Astrocyte (in vitro differentiated cells and primary cell): ENCODE data around the gene TRPM2. TPM values are rescaled to one million over a fixed set of nuclear protein-coding genes. Genes with fewer than 3 reads are reported as not detected.

ENCODE experiments used
- DNase-seq: peaks from one replicate; pipeline ENCODE4 v3.0.0-alpha.2; 2010; ENCODE audit warnings: low read depth
- FAIRE-seq: peaks from 2 replicates; lab custom pipeline; 2011; peaks lifted over from hg19 to GRCh38; lab: Jason Lieb, UNC
- H2AFZ ChIP-seq: 2 replicates; pipeline ENCODE4 v1.6.0; 2012; ENCODE audit warnings: low read depth, low read length, inconsistent platforms
- H3K27ac ChIP-seq: 2 replicates; pipeline ENCODE4 v1.5.1; 2011; ENCODE audit warnings: low read depth, low read length, inconsistent platforms
- H3K27me3 ChIP-seq: 2 replicates; pipeline ENCODE4 v1.6.0; 2011; ENCODE audit warnings: low read length, inconsistent platforms; ENCODE audit not compliant: insufficient read depth
- H3K36me3 ChIP-seq: 2 replicates; pipeline ENCODE4 v1.5.1; 2011; ENCODE audit warnings: low read length, inconsistent platforms; ENCODE audit not compliant: insufficient read depth
- H3K4me1 ChIP-seq: 2 replicates; pipeline ENCODE4 v1.5.1; 2011; ENCODE audit warnings: low read length, inconsistent platforms; ENCODE audit not compliant: insufficient read depth
- H3K4me2 ChIP-seq: 2 replicates; pipeline ENCODE4 v1.6.0; 2012; ENCODE audit warnings: low read length, inconsistent platforms
- H3K4me3 ChIP-seq: 2 replicates; pipeline ENCODE4 v1.5.1; 2011; ENCODE audit warnings: low read depth, mild to moderate bottlenecking, low read length, inconsistent platforms; ENCODE audit not compliant: insufficient read depth
- H3K79me2 ChIP-seq: 2 replicates; pipeline ENCODE4 v1.6.0; 2012; ENCODE audit warnings: mild to moderate bottlenecking, low read length, inconsistent platforms; ENCODE audit not compliant: insufficient read depth
- H3K9ac ChIP-seq: 2 replicates; pipeline ENCODE4 v1.6.0; 2012; ENCODE audit warnings: mild to moderate bottlenecking, low read length, inconsistent platforms
- H3K9me3 ChIP-seq: 2 replicates; pipeline ENCODE4 v1.5.1; 2012; ENCODE audit warnings: low read depth, mild to moderate bottlenecking, low read length, inconsistent platforms; ENCODE audit not compliant: insufficient read depth
- H4K20me1 ChIP-seq: 2 replicates; pipeline ENCODE4 v1.6.0; 2012; ENCODE audit warnings: low read length, inconsistent platforms; ENCODE audit not compliant: insufficient read depth
- H3K27ac Mint-ChIP-seq: one replicate; pipeline ENCODE4 v1.8.0; 2021; ENCODE audit warnings: mild to moderate bottlenecking, mixed read lengths; ENCODE audit not compliant: unreplicated experiment
- H3K27me3 Mint-ChIP-seq: one replicate; pipeline ENCODE4 v1.8.0; 2021; ENCODE audit warnings: low read depth, mixed read lengths; ENCODE audit not compliant: unreplicated experiment
- H3K36me3 Mint-ChIP-seq: one replicate; pipeline ENCODE4 v1.8.0; 2021; ENCODE audit warnings: low read depth, mixed read lengths; ENCODE audit not compliant: unreplicated experiment
- H3K4me1 Mint-ChIP-seq: one replicate; pipeline ENCODE4 v1.8.0; 2021; ENCODE audit warnings: low read depth, mixed read lengths; ENCODE audit not compliant: unreplicated experiment
- H3K4me3 Mint-ChIP-seq: one replicate; pipeline ENCODE4 v1.8.0; 2021; ENCODE audit warnings: mild to moderate bottlenecking, moderate library complexity, mixed read lengths; ENCODE audit not compliant: unreplicated experiment
- H3K9me3 Mint-ChIP-seq: one replicate; pipeline ENCODE4 v1.8.0; 2021; ENCODE audit warnings: mild to moderate bottlenecking, mixed read lengths; ENCODE audit not compliant: unreplicated experiment
- CTCF ChIP-seq: IDR thresholded peaks from 2 replicates; pipeline ENCODE4 v1.5.1; 2011; ENCODE audit warnings: low read depth, mild to moderate bottlenecking, inconsistent platforms, low read length, moderate library complexity; ENCODE audit not compliant: insufficient read depth
- EZH2 ChIP-seq: IDR thresholded peaks from 2 replicates; pipeline ENCODE4 v1.6.1; 2012; ENCODE audit warnings: mild to moderate bottlenecking, low read length, inconsistent platforms; ENCODE audit not compliant: insufficient read depth
- total RNA-seq: library from RNA; stranded (reverse); gene quantifications from 2 replicates; pipeline ENCODE4 v1.2.1, GENCODE V29; 2021

The TRPM2 gene
- total RNA-seq, 1 donor from 2014 or later = 0.79 TPM

GRCh38 chr21:44335266-44336059, 18.0 kb upstream of the TRPM2 start:
- Histone ChIP-seq H3K27ac (no peak overlapping the region), H3K4me2 (no peak overlapping the region), H3K36me3 (no peaks in the 10 kb centered on the region), H3K4me3 (no peak overlapping the region), H2AFZ (no peak overlapping the region), H3K4me1 (peaks cover 14% of the 10 kb centered on the region), H3K9me3 (no peaks in the 10 kb centered on the region), H3K79me2 (no peaks in the 10 kb centered on the region), H4K20me1 (no peaks in the 10 kb centered on the region), H3K9ac (no peak overlapping the region), H3K27me3 (no peaks in the 10 kb centered on the region)
- no peak for FAIRE-seq
- peaks cover 7% of the 10 kb centered on the region for H3K4me1 Mint-ChIP-seq
- H3K36me3 Mint-ChIP-seq = peaks cover 2% of the 10 kb centered on the region
- TF ChIP-seq CTCF (no peak), EZH2 (no peak)
- H3K4me3 Mint-ChIP-seq = no peak overlapping the region
- DNase-seq = no peak
- peaks cover 2% of the 10 kb centered on the region for H3K27me3 Mint-ChIP-seq
- H3K27ac Mint-ChIP-seq = no peak overlapping the region
- H3K9me3 Mint-ChIP-seq = no peaks in the 10 kb centered on the region

DNA sequence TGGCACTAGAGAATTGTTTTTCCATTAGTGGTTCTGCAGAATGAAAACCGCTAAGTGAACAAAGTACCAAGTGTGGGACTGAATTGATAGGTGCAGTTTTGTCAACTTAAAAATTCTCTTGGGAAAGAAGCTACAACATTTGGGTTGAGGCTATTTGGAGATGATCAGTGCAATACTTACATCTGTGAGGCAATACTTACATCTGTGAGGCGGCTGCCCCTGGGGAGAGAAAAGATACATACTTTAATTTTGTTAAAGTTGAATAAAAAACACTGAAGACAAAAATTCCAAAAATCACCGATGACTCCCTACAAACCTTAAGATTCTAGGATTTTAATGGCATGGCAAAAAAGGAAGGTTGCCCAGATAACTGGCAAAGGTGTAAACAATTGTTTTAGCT, 16.0 kb upstream of the TRPM2 start:
- H3K4me3 Mint-ChIP-seq = no peak overlapping the region
- FAIRE-seq (no peak), DNase-seq (no peak)
- H3K27ac Mint-ChIP-seq = no peak overlapping the region
- H3K4me3 ChIP-seq = no peak overlapping the region
- H3K36me3 ChIP-seq = no peaks in the 10 kb centered on the region
- H3K36me3 Mint-ChIP-seq = no peaks in the 10 kb centered on the region
- no peaks in the 10 kb centered on the region for H3K9me3 ChIP-seq
- H3K79me2 ChIP-seq = no peaks in the 10 kb centered on the region
- H4K20me1 ChIP-seq = no peaks in the 10 kb centered on the region
- no peak overlapping the region for H3K9ac ChIP-seq
- no peak overlapping the region for H2AFZ ChIP-seq
- H3K4me1 ChIP-seq = peaks cover 14% of the 10 kb centered on the region
- H3K4me1 Mint-ChIP-seq = peaks cover 4% of the 10 kb centered on the region
- TF ChIP-seq EZH2 (no peak), CTCF (no peak)
- no peaks in the 10 kb centered on the region for H3K9me3 Mint-ChIP-seq
- no peaks in the 10 kb centered on the region for H3K27me3 Mint-ChIP-seq
- no peak overlapping the region for H3K27ac ChIP-seq
- no peak overlapping the region for H3K4me2 ChIP-seq
- H3K27me3 ChIP-seq = no peaks in the 10 kb centered on the region
